Ishikawa (cell line): ENCODE results near the gene PROK1.

ENCODE experiments used
- CREB1 ChIP-seq: IDR thresholded peaks from 2 replicates; pipeline ENCODE4 v1.6.1; 2012; ENCODE audit warnings: low read depth
- RAD21 ChIP-seq: IDR thresholded peaks from 2 replicates; pipeline ENCODE4 v1.6.1; 2012; ENCODE audit warnings: low read depth

DNA sequence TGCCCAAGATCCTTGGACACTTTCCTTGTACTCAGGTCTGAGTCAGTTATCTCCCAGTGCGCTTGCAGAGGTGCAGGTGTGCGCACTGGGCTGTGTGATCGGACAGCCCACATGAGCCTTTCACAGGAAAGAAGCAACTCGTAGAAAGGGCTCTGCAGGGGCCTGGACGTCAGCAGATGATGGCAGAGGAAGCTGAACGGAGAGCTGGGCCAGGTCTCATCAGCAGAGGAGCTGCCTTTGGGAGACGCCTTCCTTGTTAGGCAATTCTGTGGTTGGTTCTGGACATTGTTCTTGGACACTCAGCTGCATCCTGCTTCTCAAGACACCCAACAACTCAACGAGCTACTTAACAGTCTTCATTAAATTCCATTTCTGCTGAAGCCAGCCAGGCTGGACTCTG lies 7.5 kb upstream of the PROK1 start:
- TF ChIP-seq RAD21 (no peak), CREB1 (no peak)
